GOT3 (cell line): ENCODE measurements around the gene ZNF780A.
"Not testable (repeated sequence)": the region's sequence is repeated elsewhere in the genome, so short reads cannot be mapped to it uniquely, and the experiment has no call there.

Source experiments
- DNase-seq: peaks from one replicate; lab custom pipeline; 2025; ENCODE audit warnings: mixed read lengths; lab: John Stamatoyannopoulos, UW

The ZNF780A gene

GRCh38 chr19:40084948-40085347 is 5.8 kb downstream of the ZNF780A start:
- no peak for DNase-seq

GRCh38 chr19:40081411-40081810 is 9.3 kb downstream of the ZNF780A start:
- DNase-seq: no peak

DNA sequence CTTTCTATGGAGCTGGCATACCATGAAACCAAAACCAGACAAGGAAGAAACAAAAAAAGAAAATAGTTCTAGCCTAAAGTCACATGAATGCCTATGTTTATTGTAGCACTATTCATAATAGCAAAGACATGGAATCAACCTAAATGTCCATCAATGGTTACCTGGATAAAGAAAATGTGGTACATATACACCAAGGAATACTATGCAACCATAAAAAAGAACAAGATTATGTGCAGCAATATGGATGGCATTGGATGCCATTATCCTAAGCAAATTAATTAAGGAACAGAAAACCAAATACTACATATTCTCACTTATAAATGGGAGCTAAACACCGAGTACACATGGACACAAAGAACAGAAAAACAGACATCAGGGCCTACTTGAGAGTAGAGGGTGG is 10.5 kb downstream of the ZNF780A start:
- no peak for DNase-seq

- DNase-seq: no peak
Observed at GRCh38 chr19:40078377-40078776, 12.4 kb downstream of the ZNF780A start.

DNA sequence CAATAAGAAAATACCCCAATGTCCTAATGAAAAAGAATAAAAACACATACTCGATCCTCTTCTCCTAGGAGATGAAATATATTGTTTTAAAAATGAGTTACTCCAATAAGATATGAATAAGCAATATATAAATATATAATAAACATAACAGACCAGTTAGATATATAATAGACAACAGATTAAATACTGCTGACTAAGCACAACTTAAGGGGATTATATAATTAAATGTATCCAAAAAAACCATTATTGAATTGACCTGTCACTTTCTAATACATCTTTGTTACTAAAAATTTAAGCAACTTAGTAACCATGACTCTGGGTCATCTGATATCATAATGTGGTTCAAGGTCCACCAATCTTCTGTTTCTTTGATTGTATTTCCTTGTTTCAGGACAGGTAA is 20.7 kb downstream of the ZNF780A start:
- no peak for DNase-seq

DNA sequence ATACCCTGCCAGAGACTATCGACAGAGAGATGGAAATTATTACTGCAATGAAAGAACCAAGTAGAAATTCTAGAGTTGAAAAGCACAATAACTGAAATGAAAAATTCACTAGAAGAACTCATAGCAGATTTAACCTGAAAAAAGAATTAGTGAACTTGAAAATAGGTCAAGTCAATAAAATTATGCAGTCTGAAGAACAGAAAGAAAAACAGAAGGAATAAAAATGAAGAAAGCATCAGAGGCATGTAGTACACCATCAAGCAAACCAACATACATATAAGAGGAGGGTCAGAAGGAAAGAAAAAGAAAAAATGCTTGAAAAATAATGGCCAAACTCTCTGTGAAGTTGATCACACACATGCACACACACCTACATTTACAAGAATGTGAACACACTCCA is 31.1 kb downstream of the ZNF780A start:
- no peak for DNase-seq

- DNase-seq: no peak
Observed at GRCh38 chr19:40057166-40057565, 33.6 kb downstream of the ZNF780A start.

- DNase-seq: no peak
Observed at GRCh38 chr19:40056505-40056904, 34.2 kb downstream of the ZNF780A start.

- DNase-seq: no peak
Observed at GRCh38 chr19:40055832-40056504, 34.8 kb downstream of the ZNF780A start, which contains the start of gene ZNF780B. Gene ZNF780B (minus strand): TSS chr19:40056231. CDS start chr19:40050332, 5,899 bp downstream.

DNA sequence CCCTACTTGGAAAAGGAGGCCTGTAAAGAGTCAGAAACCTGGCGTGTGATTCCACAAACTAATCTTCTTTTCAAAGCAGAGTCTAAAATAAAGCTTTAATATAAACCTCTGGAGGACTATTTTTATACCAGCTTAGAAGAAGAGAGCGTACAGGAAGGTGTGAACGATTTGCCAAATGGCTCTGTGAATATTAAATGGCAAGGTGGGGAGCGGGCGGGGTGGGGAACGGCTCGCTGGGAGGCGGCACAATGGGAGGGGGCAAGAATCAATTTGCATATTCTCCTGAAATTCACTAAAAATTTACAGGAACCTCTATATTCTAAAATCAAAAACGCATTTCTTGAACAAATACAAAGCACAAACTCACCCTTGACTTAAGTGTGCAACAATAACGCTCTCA is 35.7 kb downstream of the ZNF780A start:
- DNase-seq: no peak

DNA sequence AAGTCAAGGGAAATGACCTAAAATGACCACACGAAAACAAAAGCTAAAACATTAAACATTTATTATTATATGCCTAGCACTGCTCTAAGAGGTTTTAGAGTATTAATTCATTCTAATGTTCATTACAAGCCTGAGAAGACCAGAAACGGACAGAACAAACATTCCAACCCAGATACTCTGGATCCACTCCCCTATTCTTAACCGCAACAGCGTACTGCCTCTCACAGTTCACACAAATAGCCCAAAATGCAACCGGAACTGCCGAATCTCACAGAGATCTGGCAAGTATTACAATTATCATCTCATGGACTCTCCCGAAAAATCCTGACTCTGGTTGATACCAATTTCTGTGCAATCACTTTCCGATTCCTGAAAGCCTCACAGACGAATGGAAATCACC is 36.1 kb downstream of the ZNF780A start:
- no peak for DNase-seq

DNA sequence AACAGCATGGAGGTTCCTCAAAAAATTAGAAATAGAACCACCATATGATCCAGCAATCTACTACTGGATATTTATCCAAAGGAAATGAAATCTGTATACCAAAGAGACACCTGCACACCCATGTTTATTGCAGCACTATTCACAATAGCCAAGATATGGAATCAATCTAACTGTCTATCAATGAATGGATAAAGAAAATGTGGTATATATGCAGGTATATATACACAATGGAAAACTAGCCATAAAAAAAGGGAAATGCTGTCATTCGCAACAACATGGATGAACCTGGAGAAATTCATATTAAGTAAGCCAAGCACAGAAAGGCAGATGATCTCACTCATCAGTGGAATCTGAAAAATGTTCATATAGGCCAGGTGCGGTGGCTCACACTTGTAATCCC is 37.3 kb downstream of the ZNF780A start:
- DNase-seq: no peak

DNA sequence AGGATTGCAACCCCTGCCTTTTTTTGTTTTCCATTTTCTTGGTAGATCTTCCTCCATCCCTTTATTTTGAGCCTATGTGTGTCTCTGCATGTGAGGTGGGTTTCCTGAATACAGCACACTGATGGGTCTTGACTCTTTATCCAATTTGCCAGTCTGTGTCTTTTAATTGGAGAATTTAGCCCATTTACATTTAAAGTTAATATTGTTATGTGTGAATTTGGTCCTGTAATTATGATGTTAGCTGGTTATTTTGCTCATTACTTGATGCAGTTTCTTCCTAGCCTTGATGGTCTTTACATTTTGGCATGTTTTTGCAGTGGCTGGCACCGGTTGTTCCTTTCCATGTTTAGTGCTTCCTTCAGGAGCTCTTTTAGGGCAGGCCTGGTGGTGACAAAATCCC is 49.0 kb downstream of the ZNF780A start:
- DNase-seq: not testable (repeated sequence)

DNA sequence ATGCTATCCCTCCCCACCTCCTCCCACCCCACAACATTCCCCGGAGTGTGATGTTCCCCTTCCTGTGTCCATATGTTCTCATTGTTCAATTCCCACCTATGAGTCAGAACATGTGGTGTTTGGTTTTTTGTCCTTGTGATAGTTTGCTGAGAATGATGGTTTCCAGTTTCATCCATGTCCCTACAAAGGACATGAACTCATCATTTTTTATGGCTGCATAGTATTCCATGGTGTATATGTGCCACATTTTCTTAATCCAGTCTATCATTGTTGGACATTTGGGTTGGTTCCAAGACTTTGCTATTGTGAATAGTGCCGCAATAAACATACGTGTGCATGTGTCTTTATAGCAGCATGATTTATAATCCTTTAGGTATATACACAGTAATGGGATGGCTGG is 52.7 kb downstream of the ZNF780A start:
- not testable (repeated sequence) for DNase-seq

DNA sequence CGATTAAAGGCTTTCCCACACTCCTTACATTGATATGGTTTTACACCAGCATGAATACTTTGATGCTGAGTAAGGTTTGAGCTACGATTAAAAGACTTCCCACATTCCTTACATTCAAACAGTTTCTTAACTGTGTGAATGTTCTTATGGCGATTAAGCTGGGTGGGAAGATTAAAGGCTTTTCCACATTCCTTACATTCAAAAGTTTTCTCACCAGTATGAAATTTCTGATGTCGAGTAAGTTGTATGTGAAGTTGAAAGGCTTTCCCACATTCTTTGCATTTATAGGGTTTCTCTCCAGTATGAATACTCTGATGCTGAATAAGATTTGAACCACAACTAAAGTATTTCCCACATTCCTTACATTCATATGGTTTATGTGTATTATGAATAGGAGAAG is 54.7 kb downstream of the ZNF780A start:
- no peak for DNase-seq

DNA sequence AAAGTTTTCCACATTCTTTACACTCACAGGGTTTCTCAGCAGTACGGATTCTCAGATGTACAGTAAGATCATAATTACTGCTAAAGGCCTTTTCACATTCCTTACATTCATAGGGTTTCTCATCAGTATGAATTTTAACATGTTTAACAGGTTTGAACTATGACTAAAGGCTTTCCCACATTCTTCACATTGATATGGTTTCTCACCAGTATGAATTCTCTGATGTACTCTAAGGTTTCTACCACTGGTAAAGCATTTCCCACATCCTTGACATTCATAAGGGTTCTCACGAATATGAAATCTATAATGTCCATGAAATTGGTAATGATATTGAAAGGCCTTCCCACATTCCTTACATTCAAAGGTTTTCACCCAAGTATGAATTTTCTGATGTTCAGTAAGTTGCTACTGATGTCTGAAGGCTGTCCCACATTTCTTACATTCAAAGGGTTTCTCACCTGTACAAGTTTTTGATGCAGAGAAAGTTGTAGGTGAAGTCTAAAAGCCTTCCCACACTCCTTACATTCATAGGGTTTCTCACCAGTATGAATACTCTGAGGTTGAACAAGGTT is 56.7 kb downstream of the ZNF780A start:
- no peak for DNase-seq

- DNase-seq: no peak
Observed at GRCh38 chr19:40026597-40026970, 64.2 kb downstream of the ZNF780A start.

DNA sequence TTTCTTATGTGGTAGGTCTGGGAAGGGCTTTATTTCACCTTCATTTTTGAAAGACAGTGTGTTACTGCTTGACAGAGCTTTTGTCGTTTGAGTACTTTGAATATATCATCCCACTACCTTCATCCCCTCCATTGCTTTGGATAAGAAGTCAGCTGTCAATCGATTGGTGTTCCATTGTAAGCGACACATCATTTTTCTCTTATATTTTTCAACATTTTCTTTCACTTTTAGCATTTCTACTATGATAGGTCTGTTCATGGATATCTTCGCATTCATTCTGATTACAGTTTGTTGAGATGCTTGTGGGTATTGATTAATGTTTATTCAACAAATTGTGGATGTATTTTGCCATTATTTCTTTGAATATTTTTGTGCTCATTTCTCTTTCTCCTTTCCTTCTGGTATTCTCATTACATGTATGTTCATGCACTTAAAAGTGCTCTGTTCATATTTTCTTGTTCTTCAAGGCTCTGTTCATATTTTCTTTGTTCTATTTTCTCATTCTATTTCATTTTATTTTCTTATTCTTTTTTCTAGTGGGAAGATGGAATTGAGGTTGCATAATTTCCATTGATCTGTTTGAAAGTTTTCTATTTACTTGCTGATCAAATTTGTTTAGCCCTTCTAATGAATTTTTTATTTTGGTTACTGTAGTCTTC is 64.7 kb downstream of the ZNF780A start:
- DNase-seq: no peak

DNA sequence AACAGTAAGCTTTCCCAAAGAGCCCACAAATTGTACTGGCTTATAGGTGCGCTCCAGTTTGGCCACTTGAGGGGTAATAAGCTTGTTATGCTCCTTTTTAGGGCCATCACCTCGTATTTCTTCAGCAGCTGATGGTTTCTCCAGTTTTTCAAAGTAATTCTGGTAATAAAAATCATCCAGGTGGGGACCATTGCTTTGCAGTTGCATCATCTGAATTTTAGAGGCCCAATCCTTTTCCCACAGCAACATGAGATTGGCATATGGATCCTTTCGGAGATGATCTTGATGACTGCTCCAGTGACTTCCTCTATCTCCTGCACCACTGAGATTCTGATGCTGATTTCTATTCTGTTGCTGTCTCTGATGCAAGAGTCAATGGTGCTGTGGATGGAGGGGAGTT is 66.8 kb downstream of the ZNF780A start:
- no peak for DNase-seq
